Lower leg skin (tissue), 3 donors: ENCODE measurements around the gene GNAI3.

Experiments used
- POLR2A ChIP-seq, 2 donors: fragments of 450-650 bp; IDR thresholded peaks; one replicate each; pipeline ENCODE4 v1.6.1; 2016 to 2017; ENCODE audit warnings: antibody characterized with exemption in 2 of 2, mild to moderate bottlenecking in 1 of 2, moderate library complexity in 1 of 2
- TF ChIP-seq, protein P1 (sequence below), 3 donors: fragments of 450-650 bp; IDR thresholded peaks; one replicate each; pipeline ENCODE4 v1.5.1; 2016; ENCODE audit warnings: antibody characterized with exemption in 3 of 3, mild to moderate bottlenecking in 3 of 3, moderate library complexity in 2 of 3

DNA sequence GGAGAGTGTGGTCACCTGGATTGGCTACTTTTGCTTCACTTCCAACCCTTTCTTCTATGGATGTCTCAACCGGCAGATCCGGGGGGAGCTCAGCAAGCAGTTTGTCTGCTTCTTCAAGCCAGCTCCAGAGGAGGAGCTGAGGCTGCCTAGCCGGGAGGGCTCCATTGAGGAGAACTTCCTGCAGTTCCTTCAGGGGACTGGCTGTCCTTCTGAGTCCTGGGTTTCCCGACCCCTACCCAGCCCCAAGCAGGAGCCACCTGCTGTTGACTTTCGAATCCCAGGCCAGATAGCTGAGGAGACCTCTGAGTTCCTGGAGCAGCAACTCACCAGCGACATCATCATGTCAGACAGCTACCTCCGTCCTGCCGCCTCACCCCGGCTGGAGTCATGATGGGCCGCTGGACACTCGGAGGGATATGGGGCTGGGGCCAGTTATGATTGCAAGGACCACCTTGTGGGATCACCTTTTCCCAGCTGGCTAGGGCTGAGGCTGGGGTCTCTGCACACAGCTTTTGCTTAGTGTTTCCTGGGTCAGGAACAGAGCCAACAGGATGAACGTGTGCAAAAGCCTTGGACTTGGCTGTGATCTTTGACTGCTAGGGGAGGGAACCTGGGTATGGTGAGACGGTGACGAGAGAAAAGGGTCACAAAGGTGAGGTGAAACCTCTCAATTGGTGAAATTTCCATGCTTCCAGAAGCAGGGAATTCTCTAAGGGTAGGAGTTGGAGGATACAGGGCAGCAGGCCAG lies 4.3 kb upstream of the GNAI3 start:
- TF ChIP-seq, protein P1, sequence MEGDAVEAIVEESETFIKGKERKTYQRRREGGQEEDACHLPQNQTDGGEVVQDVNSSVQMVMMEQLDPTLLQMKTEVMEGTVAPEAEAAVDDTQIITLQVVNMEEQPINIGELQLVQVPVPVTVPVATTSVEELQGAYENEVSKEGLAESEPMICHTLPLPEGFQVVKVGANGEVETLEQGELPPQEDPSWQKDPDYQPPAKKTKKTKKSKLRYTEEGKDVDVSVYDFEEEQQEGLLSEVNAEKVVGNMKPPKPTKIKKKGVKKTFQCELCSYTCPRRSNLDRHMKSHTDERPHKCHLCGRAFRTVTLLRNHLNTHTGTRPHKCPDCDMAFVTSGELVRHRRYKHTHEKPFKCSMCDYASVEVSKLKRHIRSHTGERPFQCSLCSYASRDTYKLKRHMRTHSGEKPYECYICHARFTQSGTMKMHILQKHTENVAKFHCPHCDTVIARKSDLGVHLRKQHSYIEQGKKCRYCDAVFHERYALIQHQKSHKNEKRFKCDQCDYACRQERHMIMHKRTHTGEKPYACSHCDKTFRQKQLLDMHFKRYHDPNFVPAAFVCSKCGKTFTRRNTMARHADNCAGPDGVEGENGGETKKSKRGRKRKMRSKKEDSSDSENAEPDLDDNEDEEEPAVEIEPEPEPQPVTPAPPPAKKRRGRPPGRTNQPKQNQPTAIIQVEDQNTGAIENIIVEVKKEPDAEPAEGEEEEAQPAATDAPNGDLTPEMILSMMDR (IDR thresholded peaks at IDR 0.05) = no peak
- no peak for TF ChIP-seq POLR2A (IDR thresholded peaks at IDR 0.05)
